Subcutaneous adipose tissue (tissue), 4 donors: ENCODE data around the gene FAXC. TPM values are rescaled to one million over a fixed set of nuclear protein-coding genes. Genes with fewer than 3 reads are reported as not detected.

Experiments used
- CTCF ChIP-seq: fragments of 450-650 bp; IDR thresholded peaks from one replicate; pipeline ENCODE4 v1.5.1; 2016; ENCODE audit warnings: low read depth, mild to moderate bottlenecking, control low read depth, antibody characterized with exemption, moderate library complexity
- total RNA-seq, 4 donors: library from RNA; depleted of rRNA; stranded (reverse); fragments of >200 nt; gene quantifications; one replicate each; pipeline ENCODE4 v1.1.0, GENCODE V29; 2016

The FAXC gene
- total RNA-seq, 4 donors from 2014 or later, result under 0.01 TPM; not detected in 3

DNA sequence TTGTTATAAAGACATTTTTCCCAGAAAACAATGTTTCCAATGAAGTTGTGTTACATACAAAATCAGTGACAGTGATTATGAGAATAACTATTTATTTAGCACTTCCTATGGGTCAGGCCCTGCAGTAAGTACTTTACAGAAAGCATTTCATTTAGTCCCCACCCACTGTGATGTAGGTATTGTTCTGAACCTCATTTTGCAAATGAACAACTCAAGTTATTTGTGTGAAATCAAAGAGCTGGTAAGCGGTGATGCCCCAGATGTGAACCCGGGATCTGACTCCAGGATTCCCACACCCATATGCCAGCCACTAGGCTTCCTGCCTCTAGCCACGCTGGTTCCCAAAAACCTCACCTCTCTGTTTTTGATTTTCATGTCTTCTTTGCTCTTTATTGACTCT is 30.9 kb downstream of the FAXC start:
- no peak for TF ChIP-seq CTCF

- TF ChIP-seq CTCF, result no peak
These were observed 37.1 kb downstream of the FAXC start for GRCh38 chr6:99312354-99312753.

DNA sequence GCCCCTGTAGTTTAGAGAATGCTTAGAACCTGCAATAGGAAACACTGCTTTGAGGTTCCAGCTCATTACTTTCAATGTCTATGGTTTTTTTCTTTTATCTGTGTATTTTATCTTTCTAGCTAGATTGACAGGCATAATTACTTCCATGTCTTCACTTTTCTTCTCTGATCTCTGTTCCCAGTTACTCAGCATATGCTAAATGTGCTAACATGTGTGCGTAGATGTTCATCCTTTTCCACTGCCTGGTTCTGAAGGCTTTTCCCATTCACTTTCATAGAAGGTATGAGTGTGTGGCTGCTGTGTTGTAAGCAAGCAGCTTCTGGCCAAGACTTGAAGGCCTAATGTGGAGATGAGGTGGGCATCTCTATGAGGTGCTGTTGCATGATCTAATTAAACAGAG is 38.9 kb downstream of the FAXC start:
- TF ChIP-seq CTCF, result no peak

DNA sequence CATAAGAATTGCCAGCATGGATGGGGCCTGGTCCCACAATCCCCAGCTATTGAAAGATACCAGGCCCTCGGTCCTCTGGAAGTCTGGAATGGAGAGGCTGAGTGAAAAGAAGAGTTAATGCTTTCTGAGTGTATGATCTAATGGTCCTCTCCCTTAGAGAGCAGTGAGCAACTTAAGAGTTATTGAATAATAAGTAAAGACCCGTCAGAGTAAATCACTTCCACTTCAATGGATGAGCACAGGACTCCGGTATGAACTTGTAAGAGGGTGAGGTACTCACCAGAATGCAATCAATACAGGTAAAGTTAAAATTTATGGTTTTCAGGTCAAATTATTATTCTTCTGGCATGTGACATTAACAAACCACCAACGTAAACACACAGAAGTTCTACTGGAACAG is 39.9 kb downstream of the FAXC start:
- no peak for TF ChIP-seq CTCF

DNA sequence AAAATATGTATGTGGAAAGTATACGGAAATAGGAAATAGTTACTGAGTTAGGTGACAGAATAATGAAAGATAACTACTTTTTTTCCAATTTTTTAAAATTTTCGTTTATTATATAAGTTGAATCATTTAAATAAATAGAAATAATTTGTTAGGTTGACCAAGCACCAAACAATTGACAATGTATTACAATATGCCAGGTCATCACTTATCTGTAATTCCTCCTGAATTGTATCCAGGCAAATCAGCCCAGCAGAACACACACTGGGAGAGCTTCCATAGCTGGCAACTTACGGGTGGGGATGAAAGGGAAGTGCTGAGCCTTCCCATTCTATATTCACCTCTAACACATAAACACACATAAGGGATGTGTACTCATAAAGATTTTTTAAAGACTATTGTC is 40.7 kb downstream of the FAXC start:
- no peak for TF ChIP-seq CTCF

- no peak for TF ChIP-seq CTCF
These were observed 42.1 kb downstream of the FAXC start for GRCh38 chr6:99307295-99307907.

DNA sequence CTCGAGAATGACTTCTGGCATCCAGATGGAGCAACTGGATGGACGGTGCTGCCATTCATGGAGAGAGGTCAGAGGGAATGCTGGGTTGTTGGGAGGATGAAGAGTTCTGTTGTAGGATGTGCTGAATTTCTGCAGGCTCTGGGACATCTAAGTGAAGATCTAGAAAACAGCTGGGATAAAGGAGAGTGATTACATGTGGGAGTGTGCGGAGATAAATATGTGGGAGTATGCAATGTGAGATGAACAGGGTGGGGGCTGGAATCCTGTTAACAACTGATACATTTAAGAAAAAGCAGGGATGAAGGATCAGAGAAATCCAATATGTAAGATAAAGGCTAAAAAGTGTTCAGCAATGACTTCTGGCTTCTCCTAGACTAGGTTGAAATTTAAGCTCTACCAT is 43.1 kb downstream of the FAXC start:
- no peak for TF ChIP-seq CTCF
